ENCODE data around the gene NEURL1.
A peak's percentile ranks its signal among the peaks of the same experiment; 100 is the strongest.

Gene NEURL1

DNA sequence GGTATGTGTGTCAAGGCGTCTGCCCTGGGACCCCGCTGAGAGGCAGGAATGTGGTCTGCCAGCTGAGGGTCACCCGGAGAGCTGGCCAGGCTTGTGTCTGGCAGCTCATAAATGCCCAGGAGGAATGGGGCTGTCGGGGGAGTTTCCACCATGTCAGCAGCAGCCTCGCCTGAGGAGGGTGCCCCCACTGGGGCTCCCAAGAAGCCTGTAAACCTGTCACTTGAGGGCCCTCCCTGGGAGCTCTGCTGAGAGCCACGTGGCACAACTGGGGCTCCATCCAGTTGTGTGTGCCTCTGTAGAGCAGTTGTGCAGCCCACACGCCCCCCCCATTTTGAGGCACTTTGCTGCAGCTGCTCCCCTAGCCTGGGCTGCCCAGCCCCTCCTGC, 70.6 kb downstream of the NEURL1 start:
- DNase-seq (ENCODE audit: low read depth in 3 of 3), result no peak

DNA sequence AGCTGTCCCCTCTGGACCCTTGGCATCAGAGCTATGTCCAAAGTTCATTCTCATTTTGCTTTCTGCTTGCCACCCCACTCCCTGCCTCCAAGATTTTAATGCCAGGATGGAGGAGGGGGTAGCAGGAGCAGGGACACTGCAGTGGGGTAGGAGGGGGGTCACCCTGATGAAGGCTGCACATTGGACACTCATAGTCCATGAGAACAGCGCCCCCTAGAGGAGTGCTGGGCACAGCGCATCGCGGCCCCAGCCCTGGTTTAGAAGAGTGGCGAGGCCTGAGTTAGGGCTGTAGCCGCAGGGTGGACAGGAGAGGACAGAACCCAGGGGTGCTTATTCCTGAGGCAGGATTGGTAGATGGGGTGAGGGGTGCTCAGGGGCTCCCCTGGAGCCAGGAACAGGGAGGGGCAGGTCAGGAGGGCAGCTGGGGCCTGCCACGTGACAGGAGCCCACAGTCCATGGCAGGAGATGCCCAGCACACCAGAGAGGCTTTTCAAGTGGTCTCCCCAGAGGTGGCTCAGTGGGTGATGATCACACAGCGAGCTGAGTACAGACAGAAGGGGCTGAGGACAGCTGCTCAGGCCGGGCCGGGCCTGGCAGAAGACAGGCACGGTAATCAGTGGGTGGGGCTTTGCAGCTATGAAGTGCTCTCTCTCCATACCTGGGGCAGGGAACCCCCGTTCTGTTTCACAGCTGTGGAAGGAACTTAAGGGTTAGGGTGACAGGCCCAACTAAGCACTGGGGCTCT, 71.4 kb downstream of the NEURL1 start:
- peak in 1 of 3 experiments; percentile 46 for DNase-seq (ENCODE audit: low read depth in 3 of 3)

DNA sequence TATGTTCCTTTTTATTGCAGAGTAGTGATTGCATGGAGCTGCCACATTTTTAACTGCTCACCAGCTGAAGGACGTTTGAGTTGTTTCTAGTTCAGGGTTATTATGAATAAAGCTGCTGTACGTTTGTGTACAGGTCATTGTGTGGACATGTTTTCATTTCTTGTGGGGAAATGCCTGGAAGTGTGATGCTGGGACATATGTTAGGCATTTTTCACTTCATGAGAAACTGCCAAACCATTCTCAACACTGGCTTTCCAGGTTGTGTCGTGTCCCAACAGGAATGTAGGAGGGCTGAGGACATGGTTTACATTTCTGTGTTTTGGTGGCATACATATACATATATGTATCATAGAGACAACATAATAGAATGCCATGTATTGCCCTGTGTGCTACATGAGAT, 73.0 kb downstream of the NEURL1 start:
- no peak for DNase-seq (ENCODE audit: low read depth in 3 of 3)

DNA sequence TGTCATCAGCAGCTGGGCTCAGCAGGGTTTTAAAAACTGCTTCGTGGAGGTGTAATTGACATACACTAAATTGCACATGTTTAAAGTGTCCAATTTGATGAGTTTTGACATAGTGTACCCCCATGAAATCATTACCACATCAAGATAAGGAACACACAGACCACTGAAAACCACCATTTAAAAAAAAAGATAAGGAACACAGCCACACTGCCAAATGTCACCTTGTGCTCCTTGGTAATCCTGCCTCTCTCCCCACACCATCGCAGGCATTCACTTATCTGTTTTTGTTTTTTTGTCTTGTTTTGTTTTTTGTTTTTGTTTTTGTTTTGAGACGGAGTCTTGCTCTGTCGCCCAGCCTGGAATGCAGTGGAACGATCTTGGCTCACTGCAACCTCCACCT, 75.0 kb downstream of the NEURL1 start:
- DNase-seq (ENCODE audit: low read depth in 3 of 3), result no peak

DNA sequence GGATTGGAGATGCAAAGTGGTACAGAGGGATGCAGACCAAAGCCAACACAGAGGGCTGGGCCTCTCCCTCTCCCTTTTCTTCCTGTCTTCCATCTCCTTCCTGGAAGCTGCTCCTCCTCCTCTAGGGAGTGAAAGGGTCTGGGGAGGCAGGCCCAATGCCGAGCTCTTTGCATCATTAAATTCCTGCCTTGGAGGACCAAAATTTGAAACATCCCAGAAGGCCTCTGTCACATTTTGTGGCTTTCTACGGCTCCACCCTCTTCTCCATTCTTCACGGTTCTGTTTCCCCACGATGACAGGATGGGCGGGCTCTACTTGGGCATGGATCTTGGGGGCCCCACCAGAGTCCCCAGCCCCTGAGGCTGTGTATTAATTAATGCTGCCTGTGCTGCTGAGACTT, 76.4 kb downstream of the NEURL1 start:
- DNase-seq (ENCODE audit: low read depth in 3 of 3), result no peak

DNA sequence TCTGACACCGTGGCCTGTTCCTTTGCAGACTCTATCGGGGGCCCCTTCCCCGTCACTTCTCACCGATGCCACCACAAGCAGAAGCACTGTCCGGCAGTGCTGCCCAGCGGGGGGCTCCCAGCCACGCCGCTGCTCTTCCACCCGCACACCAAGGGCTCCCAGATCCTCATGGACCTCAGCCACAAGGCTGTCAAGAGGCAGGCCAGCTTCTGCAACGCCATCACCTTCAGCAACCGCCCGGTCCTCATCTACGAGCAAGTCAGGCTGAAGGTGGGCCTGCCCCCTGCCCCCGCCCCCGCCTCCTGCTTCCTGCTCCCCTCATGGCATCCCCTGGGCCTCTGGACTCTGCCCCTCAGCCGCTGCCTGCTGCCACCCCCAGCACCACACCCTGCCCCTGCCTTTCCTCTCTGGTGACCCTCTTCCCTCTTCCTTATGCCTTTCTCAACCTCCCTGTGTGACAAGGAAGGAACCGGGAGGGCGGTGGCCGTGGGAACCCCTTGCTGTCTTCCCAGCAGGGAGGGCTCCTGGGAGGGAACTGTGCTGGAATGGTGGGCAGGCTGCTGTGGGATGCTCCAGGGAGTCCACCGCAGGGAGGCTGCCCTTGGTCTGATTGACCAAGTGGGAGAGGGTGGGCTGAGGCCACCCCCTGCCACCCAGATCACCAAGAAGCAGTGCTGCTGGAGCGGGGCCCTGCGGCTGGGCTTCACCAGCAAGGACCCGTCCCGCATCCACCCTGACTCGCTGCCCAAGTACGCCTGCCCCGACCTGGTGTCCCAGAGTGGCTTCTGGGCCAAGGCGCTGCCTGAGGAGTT, 77.5 kb downstream of the NEURL1 start:
- DNase-seq (ENCODE audit: low read depth in 3 of 3), result no peak

DNA sequence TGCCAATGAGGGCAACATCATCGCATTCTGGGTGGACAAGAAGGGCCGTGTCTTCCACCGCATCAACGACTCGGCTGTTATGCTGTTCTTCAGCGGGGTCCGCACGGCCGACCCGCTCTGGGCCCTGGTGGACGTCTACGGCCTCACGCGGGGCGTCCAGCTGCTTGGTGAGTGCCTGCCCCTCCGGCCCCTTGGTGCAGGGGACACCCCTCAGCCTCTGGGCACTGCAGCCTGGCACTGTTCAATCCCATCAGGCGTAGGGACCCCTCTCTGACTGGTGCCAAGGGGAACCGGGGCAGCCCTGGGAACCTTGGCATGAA, 78.1 kb downstream of the NEURL1 start:
- DNase-seq (ENCODE audit: low read depth in 3 of 3), result no peak

DNA sequence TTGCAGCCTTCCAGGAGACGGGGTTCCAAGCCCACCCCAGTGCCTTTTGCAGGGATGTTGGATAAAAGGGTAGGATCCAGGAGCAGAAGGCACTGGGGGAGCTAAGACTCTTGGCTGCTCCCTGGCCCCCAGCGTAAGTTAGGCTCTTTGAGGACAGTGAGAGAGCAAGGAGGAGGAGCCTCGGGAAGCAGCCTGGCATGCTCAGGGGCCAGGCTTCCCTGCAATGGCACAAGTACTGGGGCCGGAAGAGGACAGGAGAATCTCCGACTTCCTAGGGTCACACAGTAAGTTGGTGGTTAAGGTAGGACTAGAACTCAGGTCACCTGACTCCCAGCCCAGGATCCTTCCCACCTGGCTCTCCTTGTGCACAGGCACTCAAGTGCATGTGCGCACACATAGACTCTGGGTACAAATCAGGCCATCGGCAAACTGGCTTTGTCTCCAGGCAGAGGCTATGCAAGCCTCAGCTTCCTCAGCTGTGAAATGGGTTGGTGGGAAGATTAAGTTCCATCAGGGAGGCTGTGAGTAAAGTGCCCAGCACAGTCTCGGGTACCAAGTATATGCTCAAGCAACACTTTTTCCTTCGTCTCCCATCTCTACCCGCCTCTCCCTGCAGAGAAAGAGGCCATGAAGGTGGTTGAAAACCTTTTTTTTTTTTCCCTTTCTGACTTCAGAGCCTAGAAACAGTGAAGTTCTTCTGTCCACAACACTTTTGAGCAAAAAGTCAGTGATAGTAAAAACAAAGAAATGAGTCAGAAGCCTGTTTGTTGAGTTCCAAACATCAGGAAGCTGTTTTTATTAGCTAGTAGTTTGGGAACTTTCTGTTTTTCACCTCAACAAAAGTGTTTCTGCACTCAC, 79.1 kb downstream of the NEURL1 start:
- DNase-seq (ENCODE audit: low read depth in 3 of 3), result no peak

DNA sequence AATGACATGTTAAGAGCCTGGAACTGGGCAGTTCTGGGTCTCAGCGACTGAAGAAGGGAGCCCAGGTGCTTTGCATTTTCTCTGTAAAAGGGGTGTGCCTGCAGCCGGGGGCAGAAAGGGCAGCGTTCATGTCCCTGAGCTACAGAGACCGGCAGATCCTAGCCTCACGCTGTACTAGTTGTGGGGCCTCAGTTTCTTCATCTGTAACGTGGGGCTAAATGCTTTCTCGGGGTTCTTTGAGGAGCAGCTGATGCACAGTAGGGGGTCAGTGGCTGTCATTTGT, 79.6 kb downstream of the NEURL1 start:
- DNase-seq (ENCODE audit: low read depth in 3 of 3), result no peak

DNA sequence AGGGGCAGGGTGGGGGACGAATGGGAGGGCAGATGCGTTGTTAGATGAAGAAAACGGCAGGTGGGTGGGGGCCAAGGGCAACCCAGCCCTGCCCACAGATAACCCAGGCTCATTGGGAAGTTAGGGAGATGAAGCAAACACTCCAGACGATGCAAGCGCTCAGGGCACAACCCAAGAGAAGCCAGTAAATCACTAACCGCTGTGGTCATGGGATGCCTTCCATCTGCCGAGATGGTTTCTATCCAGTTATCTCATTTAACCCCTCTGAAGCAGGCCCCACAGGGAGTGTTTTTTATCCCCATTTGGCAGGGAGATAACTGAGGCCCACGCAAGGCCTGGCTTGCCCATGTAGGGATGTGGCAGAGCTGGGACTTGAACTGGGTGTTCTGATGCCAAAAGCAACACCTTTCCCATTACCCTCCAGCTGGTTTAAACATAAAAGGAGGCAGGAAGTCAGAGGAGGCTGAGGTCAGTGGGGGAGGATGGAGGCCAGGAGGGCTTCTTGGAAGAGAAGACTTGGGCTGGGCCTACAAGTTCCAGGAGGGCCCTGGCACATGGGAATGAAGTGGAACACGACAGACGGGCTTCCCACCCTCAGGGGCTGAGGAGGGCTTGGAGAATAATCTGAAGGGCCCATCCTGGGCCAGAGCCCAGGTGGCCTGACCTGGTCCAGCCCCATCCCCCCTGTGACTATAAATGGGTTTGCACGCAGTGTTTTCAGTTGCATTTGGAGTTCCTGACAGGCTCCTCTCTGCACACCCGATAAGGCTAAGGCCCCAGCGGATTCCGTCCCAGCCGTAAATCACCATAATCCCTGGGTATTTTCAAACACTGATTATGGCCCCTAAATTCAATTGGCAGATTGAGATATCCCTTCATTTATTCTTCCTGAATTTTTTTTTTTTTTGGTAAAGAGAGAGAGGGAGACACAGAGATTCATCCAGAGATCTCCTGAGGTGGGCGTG, 80.9 kb downstream of the NEURL1 start:
- DNase-seq (ENCODE audit: low read depth in 3 of 3), result no peak

DNA sequence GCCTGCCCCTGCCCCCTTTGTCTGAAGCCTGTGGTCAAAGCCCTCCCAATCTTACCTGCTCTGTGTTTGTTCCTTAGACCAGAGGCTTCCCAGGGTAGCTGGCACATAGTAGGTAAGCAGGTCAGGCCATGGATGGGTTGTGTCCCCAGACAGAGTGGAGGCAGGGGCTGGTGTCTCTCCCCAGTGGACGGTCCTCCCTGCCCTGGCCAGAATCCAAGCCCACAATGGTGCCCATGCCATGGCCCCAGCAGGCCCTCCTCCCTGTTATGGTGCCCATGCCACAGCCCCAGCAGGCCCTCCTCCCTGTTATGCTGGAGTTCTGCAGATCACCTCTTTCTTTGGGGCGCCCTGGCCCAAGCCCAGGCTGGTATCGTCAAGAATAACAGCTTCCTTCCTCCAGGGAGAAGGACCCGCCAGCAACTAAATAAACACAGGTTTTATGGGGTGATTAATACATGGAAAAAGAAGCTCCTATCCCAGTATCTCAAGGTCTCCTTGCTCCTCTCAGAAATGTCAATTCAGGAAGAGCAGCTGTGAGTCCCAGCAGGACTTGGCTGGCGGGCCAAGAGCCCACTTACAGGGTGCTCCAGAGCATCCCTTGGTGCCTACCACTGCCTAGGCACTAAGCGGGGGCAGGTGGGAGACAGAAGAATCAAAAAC, 82.0 kb downstream of the NEURL1 start:
- no peak for DNase-seq (ENCODE audit: low read depth in 3 of 3)

DNA sequence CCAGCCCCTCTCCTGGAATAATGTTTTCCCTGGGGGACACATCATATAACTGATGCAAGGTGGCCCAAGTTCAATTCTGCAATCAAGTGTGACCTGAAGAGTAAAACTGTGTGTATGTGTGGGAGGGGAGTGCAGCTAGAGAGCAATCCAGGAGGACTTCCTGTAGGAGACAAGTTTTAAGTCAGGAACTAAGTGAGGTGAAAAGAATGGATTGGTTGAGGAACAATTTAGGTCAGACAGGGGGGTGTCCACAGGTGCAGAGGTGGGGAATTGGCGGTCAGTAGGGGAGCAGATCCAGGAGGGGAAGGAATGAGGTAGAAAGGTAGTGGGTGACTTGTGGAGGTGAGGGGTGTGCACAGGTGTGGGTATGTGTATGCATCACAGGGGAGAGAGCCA, 82.6 kb downstream of the NEURL1 start:
- DNase-seq (ENCODE audit: low read depth in 3 of 3), result no peak

DNA sequence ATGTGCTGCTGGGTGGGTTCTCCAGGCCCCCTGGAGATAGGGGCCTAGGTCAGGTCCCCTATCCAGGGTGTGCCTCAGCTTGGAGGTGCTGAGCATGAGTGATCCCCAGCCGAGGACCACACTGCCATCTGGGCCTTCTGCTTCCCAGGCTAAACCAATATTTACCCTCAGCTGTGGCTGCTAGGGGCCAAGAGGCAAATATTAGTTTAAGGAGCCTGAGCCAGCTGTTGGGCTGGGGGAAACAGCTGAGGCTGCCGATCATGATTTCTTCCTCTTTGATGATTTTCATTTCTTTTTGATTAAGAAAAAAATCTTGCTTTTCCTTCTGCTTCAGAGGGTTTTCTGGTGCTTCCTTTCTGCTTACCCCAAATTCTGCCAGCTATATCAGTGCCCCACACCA, 83.4 kb downstream of the NEURL1 start:
- no peak for DNase-seq (ENCODE audit: low read depth in 3 of 3)

DNA sequence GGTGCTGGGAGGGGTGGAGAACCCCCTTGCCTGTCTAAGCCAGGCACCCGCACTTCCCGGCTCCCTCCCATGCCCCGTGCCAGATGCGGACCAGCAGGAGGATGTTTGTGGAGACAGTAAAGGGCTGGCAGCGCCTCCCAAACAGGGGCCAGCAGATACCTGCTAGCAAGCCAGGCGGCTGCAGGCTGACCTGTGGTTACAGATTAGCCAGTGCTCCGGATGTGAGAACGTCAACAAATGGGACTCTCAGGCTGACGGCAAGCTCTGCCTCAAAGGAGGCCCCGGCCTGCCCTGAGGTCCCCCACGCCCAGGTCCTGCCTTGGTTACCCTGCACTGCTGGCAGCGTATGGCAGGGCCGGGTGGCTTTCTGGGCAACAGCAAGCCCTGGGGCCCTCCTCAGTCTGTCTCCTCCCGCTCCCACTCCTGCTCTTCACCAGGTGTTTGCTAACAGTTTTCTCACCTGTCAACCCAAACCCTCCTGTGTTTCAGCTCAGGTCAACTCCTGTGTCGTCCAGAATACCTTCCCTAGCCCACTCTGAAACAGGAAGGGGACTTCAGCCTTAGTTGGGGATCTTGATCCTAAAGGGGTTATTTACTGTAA, 85.4 kb downstream of the NEURL1 start:
- no peak for DNase-seq (ENCODE audit: low read depth in 3 of 3)

DNA sequence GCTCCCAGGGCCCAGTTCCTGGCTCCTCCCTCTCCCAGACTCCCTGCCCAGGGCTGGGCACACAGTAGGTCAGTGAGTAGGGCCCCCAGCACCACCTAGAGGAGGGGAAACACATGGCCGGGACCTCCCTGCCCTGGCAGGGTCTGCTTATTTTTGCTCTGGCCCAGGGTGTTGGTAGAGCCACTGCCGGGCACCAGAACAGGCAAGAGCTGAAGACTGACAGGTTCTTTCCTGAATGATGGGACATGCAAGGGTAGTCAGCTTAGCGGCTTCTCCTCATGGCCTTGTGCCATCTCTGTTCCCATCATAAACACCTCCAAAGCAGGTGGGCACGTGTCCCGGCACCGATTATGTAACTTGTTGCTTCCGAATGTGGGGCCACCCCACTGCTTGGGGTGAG, 86.5 kb downstream of the NEURL1 start:
- DNase-seq (ENCODE audit: low read depth in 3 of 3), result no peak

DNA sequence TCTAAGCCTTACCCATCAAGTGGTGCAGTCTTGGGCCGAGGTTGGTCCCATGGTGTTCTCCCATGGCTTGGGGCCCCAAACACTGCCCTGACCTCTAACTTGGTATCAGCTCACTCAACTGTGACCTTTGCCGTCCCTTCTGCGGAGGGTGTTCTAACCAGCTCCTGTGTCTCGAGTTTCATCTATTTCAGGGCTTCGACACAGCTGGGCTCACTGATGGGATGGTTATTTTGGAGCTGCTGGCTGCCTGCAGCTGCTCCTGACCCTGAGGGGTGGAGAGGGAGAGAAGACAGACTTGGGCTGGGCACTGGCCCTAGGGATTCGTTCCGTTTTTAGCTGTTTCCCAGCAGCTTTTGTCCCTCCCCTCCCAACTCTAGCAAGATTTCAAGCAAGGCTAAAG, 86.9 kb downstream of the NEURL1 start:
- DNase-seq (ENCODE audit: low read depth in 3 of 3), result no peak

DNA sequence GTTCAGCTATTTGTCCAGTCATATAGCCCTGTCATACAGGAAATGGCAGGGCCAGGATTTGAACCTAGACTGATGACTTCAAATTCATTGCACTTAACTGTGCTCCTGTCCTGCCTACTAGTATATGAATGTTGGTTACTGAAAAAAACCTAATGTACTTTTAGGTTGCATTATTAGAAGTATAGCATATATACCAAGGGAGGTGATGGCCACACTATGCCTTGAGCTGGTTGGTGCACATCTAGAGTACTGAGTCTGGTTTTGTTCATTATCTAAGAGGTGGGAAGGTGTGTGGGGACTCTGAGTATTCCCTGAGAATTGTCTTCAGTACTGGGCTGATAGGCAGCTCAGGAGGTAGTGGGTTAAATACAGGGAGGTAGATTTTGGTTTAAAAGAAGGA, 88.0 kb downstream of the NEURL1 start:
- no peak for DNase-seq (ENCODE audit: low read depth in 3 of 3)

DNA sequence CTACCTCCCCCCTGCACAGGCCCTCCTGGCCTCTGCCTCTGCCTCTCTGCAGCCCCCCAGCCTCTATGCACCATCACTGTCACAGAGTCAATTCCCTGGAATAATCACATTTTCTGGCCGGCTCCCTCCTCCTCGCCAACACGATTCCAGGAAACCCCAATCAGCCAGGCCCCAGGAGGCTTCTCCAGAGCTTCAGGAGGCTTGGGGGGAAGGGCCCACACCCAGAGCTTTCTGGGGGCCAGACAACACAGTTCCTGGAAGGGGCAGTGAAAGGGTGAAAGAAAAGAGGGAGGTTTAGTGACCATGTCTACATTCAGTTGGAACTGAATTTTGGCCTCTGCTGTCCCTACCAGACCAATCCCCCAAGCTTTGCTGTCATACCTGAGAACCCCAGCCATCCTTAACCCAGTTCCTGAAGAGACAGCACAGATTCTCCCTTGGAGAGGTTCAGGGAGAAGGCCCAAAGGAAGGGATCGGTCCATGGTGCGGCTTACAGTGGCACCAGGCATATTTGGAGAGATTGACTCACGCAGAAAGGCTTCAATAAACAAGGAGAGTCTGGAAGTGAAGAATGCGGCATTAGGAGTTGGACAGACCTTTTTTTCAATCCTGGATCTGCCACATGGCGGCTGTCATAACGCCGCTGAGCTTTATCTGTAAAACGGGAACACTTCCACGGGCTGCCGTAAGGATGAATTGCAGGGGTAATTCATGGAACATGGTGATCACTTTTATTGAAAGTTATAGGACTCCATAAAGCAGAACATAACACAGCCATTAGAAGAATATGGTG, 89.0 kb downstream of the NEURL1 start:
- DNase-seq (ENCODE audit: low read depth in 3 of 3), result no peak

DNA sequence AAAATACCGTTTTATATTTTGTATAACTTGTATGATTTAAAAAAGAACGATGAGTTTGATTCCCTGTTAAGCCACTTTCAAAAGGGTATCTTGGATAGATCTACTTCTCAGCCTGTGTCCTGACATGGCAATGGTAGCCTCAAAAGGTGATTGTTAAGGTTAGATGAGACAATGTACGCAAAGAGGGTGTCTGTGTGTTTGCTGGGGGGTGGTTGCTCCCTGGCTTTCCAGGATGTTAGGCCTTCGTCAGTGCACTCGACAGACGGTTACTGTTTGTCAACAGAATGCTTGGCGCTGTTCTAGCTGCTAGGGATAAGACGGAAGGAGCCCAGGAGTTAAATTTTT, 90.3 kb downstream of the NEURL1 start:
- peak in 1 of 3 experiments; percentile 4 for DNase-seq (ENCODE audit: low read depth in 3 of 3)

Measured in stimulated activated CD4-positive, alpha-beta T cell treated with anti-CD3 and anti-CD28 coated beads, TNF-alpha, amount 100 ng/mL, for 24 hours (primary cell).